GM12874 (cell line): ENCODE results near the gene RABGAP1L.

Source experiments
- TF ChIP-seq, protein P1 (sequence below): IDR thresholded peaks from 2 replicates; pipeline ENCODE4 v1.5.1; 2011; ENCODE audit warnings: low read depth, mild to moderate bottlenecking, control low read depth, low read length, moderate library complexity; ENCODE audit not compliant: insufficient read depth

RABGAP1L gene

DNA sequence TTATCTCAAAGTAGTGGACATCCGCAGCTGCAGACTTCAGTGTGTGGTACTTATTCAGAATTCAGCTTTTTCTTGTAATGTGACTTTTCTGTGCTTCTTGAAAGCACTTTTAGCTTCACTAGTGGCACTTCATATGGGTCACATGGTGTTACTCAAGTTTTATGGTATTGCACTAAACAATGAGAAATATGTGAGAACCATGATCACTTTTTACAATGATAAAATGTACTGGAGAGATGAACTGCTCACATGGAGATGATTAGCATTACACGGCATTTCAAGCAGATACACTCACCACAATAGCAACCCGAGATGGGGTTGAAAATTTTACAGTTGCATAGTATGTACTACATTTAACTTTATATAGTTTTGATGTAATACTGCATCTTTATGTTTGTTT, 248.3 kb downstream of the RABGAP1L start:
- TF ChIP-seq, protein P1, sequence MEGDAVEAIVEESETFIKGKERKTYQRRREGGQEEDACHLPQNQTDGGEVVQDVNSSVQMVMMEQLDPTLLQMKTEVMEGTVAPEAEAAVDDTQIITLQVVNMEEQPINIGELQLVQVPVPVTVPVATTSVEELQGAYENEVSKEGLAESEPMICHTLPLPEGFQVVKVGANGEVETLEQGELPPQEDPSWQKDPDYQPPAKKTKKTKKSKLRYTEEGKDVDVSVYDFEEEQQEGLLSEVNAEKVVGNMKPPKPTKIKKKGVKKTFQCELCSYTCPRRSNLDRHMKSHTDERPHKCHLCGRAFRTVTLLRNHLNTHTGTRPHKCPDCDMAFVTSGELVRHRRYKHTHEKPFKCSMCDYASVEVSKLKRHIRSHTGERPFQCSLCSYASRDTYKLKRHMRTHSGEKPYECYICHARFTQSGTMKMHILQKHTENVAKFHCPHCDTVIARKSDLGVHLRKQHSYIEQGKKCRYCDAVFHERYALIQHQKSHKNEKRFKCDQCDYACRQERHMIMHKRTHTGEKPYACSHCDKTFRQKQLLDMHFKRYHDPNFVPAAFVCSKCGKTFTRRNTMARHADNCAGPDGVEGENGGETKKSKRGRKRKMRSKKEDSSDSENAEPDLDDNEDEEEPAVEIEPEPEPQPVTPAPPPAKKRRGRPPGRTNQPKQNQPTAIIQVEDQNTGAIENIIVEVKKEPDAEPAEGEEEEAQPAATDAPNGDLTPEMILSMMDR = no peak

DNA sequence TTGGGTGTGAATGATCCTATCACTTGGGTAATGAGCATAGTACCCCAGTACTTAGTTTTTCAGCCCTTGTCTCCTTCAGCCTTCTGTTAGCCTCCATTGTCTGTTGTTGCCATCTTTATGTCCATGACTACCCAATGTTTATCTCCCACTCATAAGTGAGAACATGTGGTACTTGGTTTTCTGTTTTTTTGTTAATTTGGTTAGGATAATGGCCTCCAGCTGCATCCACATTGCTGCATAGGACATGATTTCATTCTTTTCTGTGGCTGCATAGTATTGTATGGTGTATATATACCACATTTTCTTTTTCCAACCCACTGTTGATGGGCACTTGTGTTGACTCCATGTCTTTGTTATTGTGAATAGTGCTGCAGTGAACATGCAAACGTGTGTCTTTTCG, 248.8 kb downstream of the RABGAP1L start:
- TF ChIP-seq, protein P1 = no peak

DNA sequence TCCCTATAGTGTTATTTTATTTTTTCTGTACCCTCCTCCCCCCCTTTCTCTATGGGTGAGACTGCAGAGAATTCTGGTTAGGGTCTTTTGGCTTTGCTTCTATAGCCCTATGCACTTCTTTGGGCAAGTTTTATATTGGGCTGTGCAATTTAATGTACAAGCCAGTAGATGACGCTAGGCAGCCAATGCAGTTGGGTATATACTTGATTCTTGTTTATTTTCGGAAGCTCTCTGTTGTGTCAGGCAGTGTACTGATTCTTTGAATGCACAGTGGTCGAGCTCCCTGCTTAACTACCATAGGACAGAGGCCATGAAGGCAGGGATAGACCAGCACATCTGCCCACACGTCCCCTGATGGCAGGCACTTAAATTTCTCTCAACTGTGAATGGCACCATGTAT, 254.3 kb downstream of the RABGAP1L start:
- TF ChIP-seq, protein P1 = no peak

DNA sequence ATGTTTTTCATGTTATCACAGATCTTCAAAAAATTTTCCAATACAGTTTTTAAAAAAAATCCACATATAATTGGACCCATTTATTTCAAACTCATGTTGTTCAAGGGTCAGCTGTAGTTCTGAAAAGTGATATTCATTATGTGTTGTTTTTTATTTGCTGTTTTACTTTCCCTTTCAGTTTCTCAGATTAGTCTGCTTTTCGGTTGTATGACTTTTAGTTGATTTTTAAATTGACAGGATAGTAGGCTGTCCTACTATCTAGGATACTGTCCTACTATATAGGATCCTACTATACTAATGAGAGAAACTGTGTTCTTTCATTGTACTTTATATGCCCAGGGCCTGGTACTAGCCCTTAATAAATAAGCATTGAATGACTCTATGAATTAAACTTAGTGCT, 254.9 kb downstream of the RABGAP1L start:
- TF ChIP-seq, protein P1 = no peak

DNA sequence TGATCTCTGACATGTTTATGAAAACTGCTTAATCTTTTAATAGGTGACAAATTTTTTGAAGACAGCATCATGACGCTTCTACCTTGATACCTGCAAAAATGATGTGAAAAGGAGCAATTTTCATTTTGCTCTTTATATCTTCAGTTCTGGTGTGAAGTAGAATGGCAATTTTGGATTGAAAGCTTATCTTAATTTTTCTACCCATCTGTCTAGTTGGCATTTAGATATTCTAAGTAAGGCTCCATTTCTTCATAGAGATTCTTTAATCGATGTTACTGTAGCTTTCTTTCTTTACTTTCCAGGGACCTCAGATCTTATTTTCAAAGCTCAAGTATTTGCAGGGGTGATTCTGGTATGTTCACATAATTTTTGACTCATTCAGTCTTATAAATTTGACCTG, 256.2 kb downstream of the RABGAP1L start:
- TF ChIP-seq, protein P1 = no peak

DNA sequence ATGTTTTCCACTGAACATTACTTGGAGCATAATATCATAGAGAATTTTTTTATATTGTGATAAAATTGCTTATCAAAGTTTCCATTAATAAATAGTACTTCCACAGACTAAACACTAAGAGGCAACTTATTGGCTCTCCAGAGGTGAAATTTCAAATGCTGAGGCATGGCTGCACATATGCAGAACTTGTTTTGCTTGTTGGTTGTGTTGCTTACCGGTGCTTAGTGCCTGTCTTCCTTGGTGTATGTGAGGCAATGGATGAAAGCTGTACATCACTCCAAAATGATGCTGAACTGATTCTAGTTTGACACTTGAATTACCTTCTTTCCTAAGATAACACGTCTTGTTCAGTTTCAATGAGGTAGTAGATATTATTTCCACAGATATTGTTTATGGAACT, 258.6 kb downstream of the RABGAP1L start:
- TF ChIP-seq, protein P1 = no peak

DNA sequence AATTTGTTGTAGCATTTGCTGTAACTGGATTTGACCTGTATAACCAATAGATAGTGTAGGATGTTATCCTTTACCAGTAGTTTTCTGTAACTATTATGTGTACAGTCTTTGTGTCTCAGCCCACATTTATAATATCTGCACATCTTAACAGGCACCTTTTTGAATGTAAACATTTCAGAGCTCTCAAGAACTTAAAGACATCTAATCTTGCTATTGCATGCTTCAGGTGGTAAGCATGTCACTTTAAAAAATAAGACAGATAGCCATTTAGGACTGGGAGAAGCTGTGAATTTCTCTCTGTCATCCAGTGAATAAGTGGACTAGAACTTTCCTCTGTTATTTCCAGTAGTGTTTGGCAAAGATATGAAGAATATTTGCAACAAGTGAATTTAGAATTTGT, 265.8 kb downstream of the RABGAP1L start:
- TF ChIP-seq, protein P1 = no peak

DNA sequence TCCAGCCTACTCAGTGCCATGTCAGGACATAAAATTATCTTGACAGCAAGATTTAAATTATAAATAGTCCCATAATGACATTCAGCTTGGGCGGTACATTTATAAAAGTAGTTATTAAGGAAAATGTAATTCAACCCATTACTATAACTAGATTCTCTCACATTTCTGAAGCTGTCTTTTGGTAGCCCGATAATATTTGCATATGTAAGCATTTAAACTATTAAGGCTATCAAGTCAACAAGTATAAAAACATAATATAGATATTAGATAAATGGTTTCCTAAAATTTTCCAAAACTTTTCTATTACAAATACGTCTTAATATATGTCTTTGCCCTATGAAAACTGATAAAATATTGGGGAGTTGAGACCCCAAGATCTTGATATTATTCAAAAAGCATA, 266.8 kb downstream of the RABGAP1L start:
- TF ChIP-seq, protein P1 = no peak
